ENCODE data around the gene CD209.

The CD209 gene

DNA sequence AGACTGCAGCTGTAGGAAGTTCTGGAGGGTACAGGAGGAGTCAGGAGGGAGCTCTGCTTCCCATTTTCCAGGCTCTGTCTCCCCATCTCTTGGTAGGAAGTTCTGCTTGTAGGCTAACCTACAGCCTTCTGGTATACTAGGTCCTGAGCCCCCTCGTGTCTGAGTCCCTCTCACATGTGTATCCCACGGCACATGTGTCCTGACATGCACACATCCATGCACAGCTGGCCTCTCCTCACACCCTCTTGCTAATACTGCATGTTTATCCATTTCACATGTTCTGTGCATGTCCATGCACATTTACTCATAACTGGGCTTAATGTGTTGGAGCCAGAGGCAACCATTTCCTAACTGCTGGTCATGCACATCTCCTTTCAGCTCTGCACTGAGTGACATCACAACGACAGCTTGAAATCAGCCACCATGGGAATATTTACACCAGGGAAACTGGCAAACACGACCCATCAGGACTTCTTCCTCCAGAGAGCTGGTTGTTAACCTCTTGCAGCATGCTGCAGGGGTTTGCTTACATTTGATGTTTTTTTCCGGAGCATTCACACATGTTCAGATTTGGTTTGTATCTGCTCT is 3.0 kb downstream of the CD209 start:
- no peak overlapping the region for H3K4me3 ChIP-seq (ENCODE audit: low read depth, low read length)
- H3K4me2 ChIP-seq (ENCODE audit: low read length), result no peak overlapping the region
- H2AFZ ChIP-seq, result no peak overlapping the region
- no peaks in the 10 kb centered on the region for H3K27me3 ChIP-seq (ENCODE audit: control insufficient read depth, insufficient read depth, low read length)
- H3K4me1 ChIP-seq, result no peaks in the 10 kb centered on the region
- no peak overlapping the region for H3K27ac ChIP-seq
- H3K79me2 ChIP-seq, result no peaks in the 10 kb centered on the region
- H3K9ac ChIP-seq, result no peak overlapping the region
- TF ChIP-seq CTCF (IDR thresholded peaks at IDR 0.05), result no peak
- H3K36me3 ChIP-seq (ENCODE audit: control insufficient read depth, insufficient read depth, low read length), result no peaks in the 10 kb centered on the region
- H3K9me3 ChIP-seq (ENCODE audit: control insufficient read depth, low read length), result no peaks in the 10 kb centered on the region

GRCh38 chr19:7743425-7743841 is 3.9 kb downstream of the CD209 start:
- Histone ChIP-seq H3K27me3 (ENCODE audit: control insufficient read depth, insufficient read depth, low read length) (no peaks in the 10 kb centered on the region), H3K36me3 (ENCODE audit: control insufficient read depth, insufficient read depth, low read length) (no peaks in the 10 kb centered on the region)
- TF ChIP-seq CTCF (IDR thresholded peaks at IDR 0.05), result no peak

DNA sequence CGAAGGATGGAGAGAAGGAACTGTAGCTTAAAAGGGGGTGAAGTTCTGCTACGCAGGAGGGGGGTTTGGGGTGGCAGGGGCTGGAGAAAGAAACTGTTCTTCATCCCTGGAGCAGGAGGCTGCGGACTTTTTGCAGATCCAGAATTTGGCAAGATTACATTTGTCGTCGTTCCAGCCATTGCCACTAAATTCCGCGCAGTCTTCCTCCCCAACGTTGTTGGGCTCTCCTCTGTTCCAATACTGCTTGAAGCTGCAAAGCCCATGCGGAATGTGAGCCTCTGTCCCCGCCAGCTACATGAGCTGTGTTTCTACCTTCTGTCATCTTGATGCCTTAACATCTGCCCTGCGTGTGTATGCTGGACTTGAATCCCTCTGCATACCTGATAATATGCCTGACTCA is 4.3 kb downstream of the CD209 start:
- Histone ChIP-seq H3K4me2 (ENCODE audit: low read length) (no peak overlapping the region), H2AFZ (no peak overlapping the region), H3K4me1 (no peaks in the 10 kb centered on the region), H3K9ac (no peak overlapping the region), H3K79me2 (no peaks in the 10 kb centered on the region), H3K4me3 (ENCODE audit: low read depth, low read length) (no peak overlapping the region), H3K27ac (no peak overlapping the region), H3K9me3 (ENCODE audit: control insufficient read depth, low read length) (no peaks in the 10 kb centered on the region), H3K36me3 (ENCODE audit: control insufficient read depth, insufficient read depth, low read length) (no peaks in the 10 kb centered on the region), H3K27me3 (ENCODE audit: control insufficient read depth, insufficient read depth, low read length) (no peaks in the 10 kb centered on the region)
- TF ChIP-seq CTCF (IDR thresholded peaks at IDR 0.05), result no peak

More at GRCh38 chr19:7743425-7743841, 3.9 kb downstream of the CD209 start:
- Histone ChIP-seq H3K9me3 (ENCODE audit: control insufficient read depth, low read length) (no peaks in the 10 kb centered on the region), H3K4me3 (ENCODE audit: low read depth, low read length) (no peak overlapping the region), H3K4me2 (ENCODE audit: low read length) (no peak overlapping the region), H3K79me2 (no peaks in the 10 kb centered on the region), H3K9ac (no peak overlapping the region), H2AFZ (no peak overlapping the region), H3K27ac (no peak overlapping the region), H3K4me1 (no peaks in the 10 kb centered on the region)

DNA sequence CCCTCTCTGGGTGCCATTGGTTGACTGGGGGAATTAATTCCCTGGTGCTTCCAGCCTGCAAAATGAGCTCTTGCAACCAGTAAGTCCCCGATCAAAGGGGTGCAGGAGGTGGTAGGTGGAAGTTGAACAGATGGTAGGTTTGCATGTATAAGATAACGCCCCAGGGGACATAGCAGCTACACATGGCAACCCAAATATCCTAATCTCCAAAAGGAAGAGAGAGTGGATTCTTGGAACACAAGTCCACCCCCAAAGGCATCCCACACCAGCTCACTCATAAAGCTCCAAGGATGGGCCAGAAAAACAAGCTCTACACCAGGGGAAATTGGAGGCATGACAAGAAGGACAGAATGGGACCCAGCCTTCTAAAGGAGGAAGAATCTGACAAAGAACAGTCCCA is 4.8 kb downstream of the CD209 start:
- Histone ChIP-seq H2AFZ (no peak overlapping the region), H3K27me3 (ENCODE audit: control insufficient read depth, insufficient read depth, low read length) (no peaks in the 10 kb centered on the region), H3K9me3 (ENCODE audit: control insufficient read depth, low read length) (no peaks in the 10 kb centered on the region), H3K36me3 (ENCODE audit: control insufficient read depth, insufficient read depth, low read length) (no peaks in the 10 kb centered on the region), H3K79me2 (no peaks in the 10 kb centered on the region), H3K27ac (no peak overlapping the region), H3K4me2 (ENCODE audit: low read length) (no peak overlapping the region), H3K4me1 (no peaks in the 10 kb centered on the region), H3K9ac (no peak overlapping the region), H3K4me3 (ENCODE audit: low read depth, low read length) (no peak overlapping the region)
- TF ChIP-seq CTCF (IDR thresholded peaks at IDR 0.05), result no peak

GRCh38 chr19:7740682-7741054 is 6.7 kb downstream of the CD209 start:
- Histone ChIP-seq H3K4me3 (ENCODE audit: low read depth, low read length) (no peak overlapping the region), H3K9me3 (ENCODE audit: control insufficient read depth, low read length) (no peaks in the 10 kb centered on the region), H2AFZ (no peak overlapping the region), H3K27ac (no peak overlapping the region), H3K36me3 (ENCODE audit: control insufficient read depth, insufficient read depth, low read length) (no peaks in the 10 kb centered on the region), H3K4me2 (ENCODE audit: low read length) (no peak overlapping the region), H3K27me3 (ENCODE audit: control insufficient read depth, insufficient read depth, low read length) (no peaks in the 10 kb centered on the region), H3K79me2 (no peaks in the 10 kb centered on the region), H3K4me1 (no peaks in the 10 kb centered on the region), H3K9ac (no peak overlapping the region)
- TF ChIP-seq CTCF (IDR thresholded peaks at IDR 0.05), result no peak
